ENCODE results near the gene FEM1C.
A peak's percentile ranks its signal among the peaks of the same experiment; 100 is the strongest.

The FEM1C gene

GRCh38 chr5:115544436-115545350 is at the start of gene FEM1C:
FEM1C (minus strand) TSS chr5:115544775; CDS start chr5:115543493, 1,282 bp downstream.
- DNase-seq (ENCODE audit: low read depth in 2 of 2) = peak; percentile 95 to 97

DNA sequence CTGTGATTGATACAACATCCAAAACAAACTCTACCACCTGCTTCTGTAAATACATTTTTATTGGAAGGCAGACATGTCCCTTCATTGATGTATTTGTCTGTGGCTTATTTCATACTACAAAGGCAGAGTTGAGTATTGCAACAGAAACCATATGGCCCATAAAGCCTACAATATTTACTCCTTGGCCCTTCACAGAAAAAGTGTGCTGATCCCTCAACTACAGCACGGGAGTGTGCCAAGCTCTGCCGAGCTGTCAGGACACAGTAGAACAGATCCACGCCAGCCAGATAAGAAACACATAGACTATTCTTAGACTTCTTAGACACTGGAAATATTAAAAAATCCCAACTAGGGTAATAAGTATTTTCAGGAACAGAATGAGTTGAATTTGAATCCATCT is 44.5 kb upstream of the FEM1C start:
- DNase-seq (ENCODE audit: low read depth in 2 of 2) = no peak

DNA sequence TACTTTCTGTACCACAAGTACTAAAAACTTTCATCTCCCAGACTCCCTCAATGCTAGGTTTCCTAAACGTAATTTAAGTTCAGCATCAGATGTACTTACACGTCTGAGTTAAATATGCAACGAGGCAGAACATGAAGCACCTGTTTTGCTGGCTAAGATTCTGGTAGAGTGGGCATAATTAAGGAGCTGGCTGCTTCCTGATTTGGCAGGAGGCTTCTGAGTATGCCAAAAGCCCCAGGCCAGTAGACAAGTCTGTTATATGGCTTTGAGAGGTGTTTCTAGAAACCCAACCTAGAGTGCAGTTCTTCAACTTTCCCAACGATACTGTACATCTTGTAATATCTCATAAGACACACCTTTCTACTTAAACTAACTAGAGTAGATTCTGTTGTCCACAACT is 44.1 kb upstream of the FEM1C start:
- DNase-seq (ENCODE audit: low read depth in 2 of 2) = no peak

GRCh38 chr5:115586525-115587146 is 42.1 kb upstream of the FEM1C start:
- no peak for DNase-seq (ENCODE audit: low read depth in 2 of 2)

GRCh38 chr5:115585265-115585664 is 40.7 kb upstream of the FEM1C start:
- DNase-seq (ENCODE audit: low read depth in 2 of 2) = no peak

DNA sequence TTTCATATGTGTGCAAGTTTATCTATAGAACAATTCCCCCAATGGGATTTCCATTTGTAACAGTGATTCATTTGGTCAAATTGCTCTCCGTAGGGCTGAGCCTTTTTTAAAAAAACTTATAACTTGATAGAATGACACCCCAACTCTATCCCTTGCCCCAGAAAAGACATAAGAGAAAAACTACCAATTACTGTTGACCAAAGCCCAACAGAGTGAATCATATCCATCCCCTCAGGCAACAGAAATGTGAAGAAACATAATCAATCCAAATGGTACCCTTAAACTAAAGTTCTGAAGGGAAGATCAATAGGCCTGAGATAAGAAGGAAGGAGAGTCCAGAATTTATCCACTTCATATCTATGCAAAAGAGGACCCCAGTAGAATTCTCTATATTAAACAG is 39.9 kb upstream of the FEM1C start:
- DNase-seq (ENCODE audit: low read depth in 2 of 2) = no peak

DNA sequence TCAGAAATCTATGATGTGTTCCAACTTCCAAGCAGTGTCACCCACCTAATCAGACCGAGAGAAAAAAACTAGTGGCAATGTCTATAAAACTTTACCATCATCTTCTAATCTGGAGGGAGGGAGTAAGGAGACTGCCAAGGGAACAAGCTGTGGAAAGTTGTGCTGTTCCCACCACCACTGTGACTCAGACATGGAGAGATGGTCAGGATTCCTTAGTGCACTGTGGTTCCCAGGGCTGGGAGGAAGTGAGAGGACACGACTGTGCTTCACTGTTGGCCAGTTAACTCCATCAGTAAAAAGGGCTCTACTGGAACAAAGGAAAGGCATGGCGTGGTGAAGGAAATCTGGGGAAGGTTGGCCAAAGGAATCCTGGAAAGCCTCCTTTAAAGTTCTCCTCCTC is 38.9 kb upstream of the FEM1C start:
- no peak for DNase-seq (ENCODE audit: low read depth in 2 of 2)

- DNase-seq (ENCODE audit: low read depth in 2 of 2) = no peak
These were observed 36.4 kb upstream of the FEM1C start for GRCh38 chr5:115580941-115581340.

- no peak for DNase-seq (ENCODE audit: low read depth in 2 of 2)
These were observed 35.2 kb upstream of the FEM1C start for GRCh38 chr5:115579747-115580173.

DNA sequence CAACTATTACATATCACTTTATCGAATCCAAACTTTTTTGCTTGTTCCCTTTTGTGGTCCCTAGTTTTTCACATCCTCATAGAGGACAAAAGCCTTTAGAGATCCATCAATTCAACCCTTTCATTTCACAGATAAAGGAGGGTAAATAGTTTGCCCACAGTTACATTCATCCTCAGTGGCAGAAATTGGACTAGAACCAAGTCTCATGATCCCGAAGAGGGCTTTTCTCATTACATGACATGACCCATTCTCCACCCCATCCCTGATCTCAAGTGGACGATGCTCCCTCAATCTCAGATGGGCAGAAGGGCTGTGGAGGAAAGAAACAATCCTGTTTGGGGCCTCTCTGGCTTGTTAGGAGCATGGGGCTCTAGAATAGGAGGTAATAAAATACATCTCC is 34.6 kb upstream of the FEM1C start:
- no peak for DNase-seq (ENCODE audit: low read depth in 2 of 2)

DNA sequence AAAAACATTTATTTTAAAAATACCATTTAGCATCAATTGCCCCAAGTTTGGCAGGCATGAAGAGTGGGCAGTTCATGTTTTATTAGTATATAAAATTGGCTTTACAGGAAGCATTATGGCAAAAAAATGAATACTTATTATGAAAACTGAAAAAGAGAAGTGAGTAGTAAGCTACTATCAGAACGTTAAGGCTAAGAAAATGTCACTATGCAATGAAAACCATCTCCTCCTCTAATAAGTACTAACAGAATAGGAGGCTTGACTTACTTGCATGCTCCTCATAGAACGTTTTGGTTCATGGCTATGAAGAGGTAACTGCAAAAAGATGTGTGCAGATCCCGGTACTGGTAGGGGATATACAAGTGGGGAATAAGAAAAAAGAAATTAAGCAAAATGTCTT is 34.1 kb upstream of the FEM1C start:
- no peak for DNase-seq (ENCODE audit: low read depth in 2 of 2)

- no peak for DNase-seq (ENCODE audit: low read depth in 2 of 2)
These were observed 33.2 kb upstream of the FEM1C start for GRCh38 chr5:115577741-115578140.

- no peak for DNase-seq (ENCODE audit: low read depth in 2 of 2)
These were observed 32.8 kb upstream of the FEM1C start for GRCh38 chr5:115577329-115577728.

DNA sequence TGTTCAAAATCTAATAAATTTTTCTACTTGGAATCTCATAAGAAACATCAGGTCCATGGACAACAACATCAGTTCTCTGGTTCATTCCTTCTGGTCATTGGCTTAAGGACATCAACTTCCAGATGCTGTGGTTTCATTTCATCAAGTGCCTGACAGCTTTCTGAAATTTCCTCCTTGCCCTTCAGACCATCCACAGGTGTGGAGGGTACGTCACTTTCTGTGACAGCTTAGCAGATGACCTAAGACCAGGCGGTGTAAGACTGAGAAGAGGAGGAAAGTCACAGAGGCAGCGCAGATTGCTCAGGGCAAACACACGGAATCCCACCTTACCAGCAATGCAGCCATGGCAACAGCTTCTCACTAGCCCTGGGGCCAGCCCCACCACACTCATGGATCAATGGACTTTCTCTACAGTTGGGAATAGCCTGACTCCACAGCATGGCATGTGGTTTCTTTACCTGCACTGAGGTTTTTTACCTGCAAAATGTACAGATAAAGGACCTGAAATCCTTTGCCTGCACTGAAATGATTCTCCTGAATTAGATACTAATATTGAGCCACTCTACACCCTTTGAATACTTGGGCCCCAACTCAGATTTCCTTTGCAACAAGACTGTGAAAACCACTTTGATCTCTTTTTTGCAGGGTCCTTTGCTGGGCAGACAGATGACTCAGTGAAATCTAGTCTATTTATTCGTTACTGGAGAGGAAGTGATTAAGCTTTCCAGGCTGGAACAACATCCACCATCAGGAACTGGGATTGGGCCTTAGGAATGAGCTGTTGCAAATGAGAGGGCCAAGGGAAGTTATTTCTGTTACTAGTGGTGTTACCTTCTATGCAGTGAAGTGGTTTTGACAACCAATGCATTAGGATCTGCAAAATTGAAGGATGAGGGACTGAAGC is 30.8 kb upstream of the FEM1C start:
- no peak for DNase-seq (ENCODE audit: low read depth in 2 of 2)

DNA sequence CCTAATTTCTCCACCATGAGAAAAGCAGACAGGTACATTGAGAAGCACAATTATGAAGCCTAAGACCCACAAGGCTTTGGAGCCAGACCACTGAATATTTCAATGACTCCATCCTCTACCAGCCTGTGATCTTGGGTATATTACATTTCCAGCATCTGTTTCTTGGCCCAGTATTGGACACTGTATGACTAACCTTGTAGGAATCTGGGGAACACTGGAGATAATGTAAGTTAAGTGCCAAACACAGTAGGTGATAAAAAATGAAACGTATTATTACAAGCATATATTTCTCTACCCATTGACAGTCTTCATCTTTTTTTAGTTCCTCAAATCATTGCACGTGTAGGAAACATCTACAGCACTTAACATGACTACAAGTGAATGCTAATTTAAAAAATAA is 28.6 kb upstream of the FEM1C start:
- DNase-seq (ENCODE audit: low read depth in 2 of 2) = no peak

GRCh38 chr5:115571441-115571878 is 26.9 kb upstream of the FEM1C start:
- DNase-seq (ENCODE audit: low read depth in 2 of 2) = no peak

DNA sequence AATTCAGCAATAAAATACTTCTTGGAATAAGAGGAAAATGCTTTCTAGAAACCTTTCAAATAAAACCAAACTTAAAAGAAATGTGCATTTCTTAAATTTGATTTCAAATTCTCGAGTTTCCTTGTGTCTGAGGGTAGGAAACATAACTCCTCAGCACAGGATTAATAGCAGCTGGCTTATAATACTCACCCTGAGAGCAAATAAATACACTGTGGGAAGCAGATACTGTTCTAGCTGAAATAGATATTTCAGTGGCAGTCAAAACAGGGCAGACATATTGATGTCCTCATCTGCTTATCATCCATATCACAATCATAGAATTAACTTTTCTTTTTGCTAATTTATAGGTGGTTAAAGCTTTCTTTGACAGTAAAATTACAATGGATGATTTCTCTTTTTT is 24.1 kb upstream of the FEM1C start:
- no peak for DNase-seq (ENCODE audit: low read depth in 2 of 2)

DNA sequence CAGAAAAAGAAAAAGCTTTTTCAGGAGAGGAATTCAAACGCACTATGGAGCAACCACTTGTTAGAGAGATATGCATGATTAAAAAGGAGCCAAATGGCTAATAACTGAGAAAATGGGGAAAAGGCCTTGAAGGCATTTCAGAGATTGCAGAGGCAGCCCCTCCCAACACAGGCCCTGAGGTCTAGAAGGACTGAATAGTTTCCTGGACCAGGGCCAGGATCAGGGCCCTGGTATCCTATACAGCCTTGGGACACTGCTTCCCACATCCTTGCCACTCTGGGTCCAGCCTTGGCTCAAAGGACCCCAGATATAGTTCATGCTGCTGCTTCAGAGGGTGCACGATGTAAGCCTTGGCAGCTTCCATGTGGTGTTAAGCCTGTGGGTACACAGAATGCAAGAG is 20.7 kb upstream of the FEM1C start:
- no peak for DNase-seq (ENCODE audit: low read depth in 2 of 2)

DNA sequence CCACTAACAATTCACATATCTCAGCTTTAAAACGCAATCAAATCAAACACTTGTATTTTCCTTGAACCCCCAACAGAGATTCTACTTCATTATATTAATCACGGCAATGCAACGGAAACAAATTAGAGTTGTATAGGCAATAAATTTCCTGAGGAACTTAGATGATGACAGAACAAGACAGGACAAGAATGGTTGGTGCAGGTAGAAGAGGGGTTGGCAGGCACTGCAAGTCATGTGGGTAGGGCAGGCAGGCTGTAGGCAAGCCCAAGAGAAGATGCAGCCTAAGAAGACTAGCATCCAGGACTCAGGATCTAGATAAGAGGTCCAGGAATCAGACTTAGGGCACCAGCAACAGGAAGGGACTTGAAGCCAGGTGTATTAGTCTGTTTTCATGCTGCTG is 16.6 kb upstream of the FEM1C start:
- no peak for DNase-seq (ENCODE audit: low read depth in 2 of 2)

- DNase-seq (ENCODE audit: low read depth in 2 of 2) = no peak
These were observed 14.9 kb upstream of the FEM1C start for GRCh38 chr5:115559524-115559923.

DNA sequence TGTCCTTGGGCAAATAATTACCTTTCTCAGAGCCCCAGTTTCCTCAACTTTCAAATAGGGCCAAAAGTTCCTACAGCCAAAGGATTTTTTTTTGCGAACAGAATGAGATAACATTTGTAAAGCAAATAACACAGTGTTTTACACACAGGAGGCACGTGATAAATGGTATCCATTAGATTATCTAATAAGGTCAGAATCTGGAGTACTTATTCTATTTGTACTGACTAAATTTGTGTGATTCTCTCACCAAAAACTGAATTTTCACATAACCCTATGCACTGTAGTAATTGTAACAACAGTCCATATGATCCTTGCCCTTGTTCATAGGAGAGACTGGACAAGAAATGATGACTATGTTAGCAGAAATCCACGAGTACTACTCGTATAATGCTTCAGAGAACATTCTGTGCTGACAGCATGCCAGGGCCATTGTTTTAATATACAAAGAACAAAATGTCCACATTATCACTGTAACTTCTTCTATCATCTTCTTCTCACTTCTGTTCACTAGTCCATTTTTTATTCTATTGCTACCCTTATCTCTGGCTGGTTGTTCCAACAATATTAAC is 13.9 kb upstream of the FEM1C start:
- no peak for DNase-seq (ENCODE audit: low read depth in 2 of 2)
